ENCODE results near the gene RPTOR. TPM values are rescaled to one million over a fixed set of nuclear protein-coding genes. Genes with fewer than 3 reads are reported as not detected.

RPTOR gene
- total RNA-seq, 4 donors from 2014 or later = 18.7 to 35.4 (median 21.0) TPM

DNA sequence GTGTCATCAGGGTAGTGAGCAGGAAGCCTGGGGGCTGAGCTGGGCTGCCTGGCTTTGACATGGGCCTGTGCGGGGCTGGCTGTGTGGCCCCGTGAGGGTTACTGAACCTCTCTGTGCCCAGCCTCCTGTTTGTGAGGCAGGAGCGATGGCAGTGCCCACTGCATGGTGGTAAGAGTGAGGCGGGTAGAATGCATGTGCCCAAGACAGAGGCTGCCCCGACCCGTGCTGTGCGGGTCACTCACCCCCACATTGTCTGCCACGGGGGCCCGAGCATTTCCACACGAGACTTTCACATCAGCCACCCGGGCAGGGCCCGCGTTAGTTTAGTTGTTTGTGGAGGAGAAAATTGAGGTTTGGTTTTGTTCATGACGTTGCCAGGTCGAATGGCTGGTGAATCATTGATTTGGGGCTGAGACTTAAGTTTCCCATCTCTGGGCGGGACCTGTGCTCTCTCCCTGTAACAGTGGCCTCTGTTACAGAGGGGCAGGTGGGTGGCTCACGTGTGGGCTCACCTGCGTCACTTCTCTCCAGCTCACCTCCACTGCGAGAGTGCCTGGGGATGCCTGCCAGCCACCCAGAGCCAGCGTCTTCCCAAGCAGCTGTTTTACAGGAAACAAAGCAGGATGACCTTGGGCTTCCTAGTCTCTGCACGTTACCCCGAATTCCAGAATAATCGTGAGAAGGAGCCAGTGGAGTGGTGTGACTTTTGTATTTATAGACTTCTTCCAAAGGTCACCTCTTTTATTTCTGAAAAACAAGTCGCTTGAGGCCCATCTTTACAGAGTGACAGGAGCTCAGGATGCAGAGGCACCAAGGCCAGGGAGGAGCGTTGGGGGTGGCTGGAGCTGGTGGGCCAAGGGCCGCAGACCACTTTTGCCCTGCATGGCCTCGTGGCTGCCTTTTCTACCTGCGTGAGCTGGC is 150.6 kb downstream of the RPTOR start:
- TF ChIP-seq CTCF (IDR thresholded peaks at IDR 0.05; ENCODE audit: low read depth) = no peak

DNA sequence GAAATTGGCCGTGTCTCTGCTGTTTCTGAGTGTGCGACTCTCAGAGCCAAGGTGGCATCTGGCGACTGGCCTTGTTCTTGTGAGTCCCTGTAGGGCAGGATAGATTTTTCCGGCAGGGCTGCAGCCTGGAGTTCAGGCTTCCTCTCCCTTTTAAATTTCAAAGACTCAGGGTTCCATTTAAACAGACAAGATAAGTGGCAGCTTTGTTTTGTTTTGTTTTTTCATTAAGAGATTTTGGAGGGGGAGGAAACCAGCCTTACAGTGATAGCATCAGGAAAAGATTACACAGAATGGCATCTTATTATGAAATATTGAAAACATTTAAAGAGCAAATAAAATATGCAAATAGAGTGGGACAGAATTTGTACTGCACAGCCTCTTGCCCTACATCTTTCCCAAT is 151.3 kb downstream of the RPTOR start:
- TF ChIP-seq CTCF (IDR thresholded peaks at IDR 0.05; ENCODE audit: low read depth) = no peak

DNA sequence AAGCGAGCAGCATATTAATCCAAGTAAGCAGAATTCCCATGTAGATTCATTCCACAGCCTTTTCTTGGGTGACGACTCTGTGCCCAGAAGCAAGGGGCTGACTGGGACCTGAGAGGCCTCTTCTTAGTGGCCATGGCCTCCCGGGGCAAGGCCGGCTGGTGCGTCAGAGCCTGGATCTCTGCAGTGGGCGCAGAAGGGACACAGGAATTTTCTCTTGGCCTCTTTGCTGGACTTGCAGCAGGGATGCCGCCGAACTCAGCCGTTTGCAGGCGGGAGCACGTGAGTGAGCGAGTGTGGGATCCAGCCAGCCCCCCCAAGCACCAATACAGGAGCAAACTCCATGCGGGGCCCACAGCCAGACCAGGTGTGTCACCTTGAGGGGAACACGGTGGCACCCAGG is 151.8 kb downstream of the RPTOR start:
- no peak for TF ChIP-seq CTCF (IDR thresholded peaks at IDR 0.05; ENCODE audit: low read depth)

DNA sequence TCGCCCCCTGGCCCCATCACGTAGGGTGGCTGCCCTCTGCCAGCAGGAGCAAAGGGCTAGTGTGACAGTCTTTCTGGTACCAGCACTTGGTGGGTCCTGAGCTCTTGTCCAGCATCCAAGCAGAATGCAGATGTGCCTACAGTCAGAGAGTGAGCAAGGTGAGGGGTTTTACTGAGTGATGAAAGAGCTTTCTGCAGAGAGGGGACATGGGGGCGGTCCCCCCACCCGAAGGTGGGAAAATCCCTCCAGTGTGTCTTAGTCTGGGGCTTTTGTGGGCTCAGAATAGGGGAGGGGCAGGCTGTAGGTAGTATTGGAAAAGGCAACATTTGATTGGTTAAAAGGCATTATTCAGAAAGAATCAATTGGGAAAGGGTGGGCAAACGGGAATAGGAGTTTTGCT is 152.3 kb downstream of the RPTOR start:
- TF ChIP-seq CTCF (IDR thresholded peaks at IDR 0.05; ENCODE audit: low read depth) = no peak

GRCh38 chr17:80698297-80698696 is 153.7 kb downstream of the RPTOR start:
- TF ChIP-seq CTCF (IDR thresholded peaks at IDR 0.05; ENCODE audit: low read depth) = no peak

- no peak for TF ChIP-seq CTCF (IDR thresholded peaks at IDR 0.05; ENCODE audit: low read depth)
These were observed 157.1 kb downstream of the RPTOR start for GRCh38 chr17:80701730-80702129.

GRCh38 chr17:80702315-80703141 is 157.9 kb downstream of the RPTOR start:
- TF ChIP-seq CTCF (IDR thresholded peaks at IDR 0.05; ENCODE audit: low read depth) = no peak
